DND-41 (cell line): Measurements from ENCODE around the gene SCUBE1.

Source experiments
- ATAC-seq: fragments of 200-7000 bp; cut with Tn5 transposase; 3 replicates; pipeline ENCODE4 v1.9.1; 2021; ENCODE audit warnings: low read depth; ENCODE audit not compliant: insufficient read depth
- DNase-seq: peaks from one replicate; pipeline ENCODE4 v3.0.0-alpha.2; 2020
- H2AFZ ChIP-seq: 2 replicates; pipeline ENCODE4 v1.6.0; 2012; ENCODE audit warnings: low read depth, low read length
- H3K27ac ChIP-seq: 2 replicates; pipeline ENCODE4 v1.5.1; 2012; ENCODE audit warnings: low read length, inconsistent platforms
- H3K27me3 ChIP-seq: fragments of 200-600 bp; sonication (generic); 2 replicates; pipeline ENCODE4 v1.6.0; 2012; ENCODE audit warnings: low read length, mild to moderate bottlenecking, inconsistent platforms; ENCODE audit not compliant: insufficient read depth, poor library complexity
- H3K36me3 ChIP-seq: 2 replicates; pipeline ENCODE4 v1.5.1; 2012; ENCODE audit warnings: low read length, inconsistent platforms; ENCODE audit not compliant: insufficient read depth
- H3K4me1 ChIP-seq: 2 replicates; pipeline ENCODE4 v1.5.1; 2012; ENCODE audit warnings: mild to moderate bottlenecking, low read length; ENCODE audit not compliant: insufficient read depth
- H3K4me2 ChIP-seq: 2 replicates; pipeline ENCODE4 v1.6.0; 2012; ENCODE audit warnings: mild to moderate bottlenecking, moderate library complexity, low read length, inconsistent platforms; ENCODE audit not compliant: insufficient read depth
- H3K4me3 ChIP-seq, 2 experiments: fragments of 200-600 bp in 1 of 2; shearing (Covaris generic) in 1 of 2; 2 replicates each; pipeline ENCODE4 v1.5.1; 2012 to 2016; ENCODE audit warnings: inconsistent platforms in 2 of 2, low read length in 2 of 2, mild to moderate bottlenecking in 2 of 2, low read depth in 1 of 2, moderate library complexity in 1 of 2
- H3K79me2 ChIP-seq: 2 replicates; pipeline ENCODE4 v1.6.0; 2012; ENCODE audit warnings: low read length, inconsistent platforms; ENCODE audit not compliant: insufficient read depth
- H3K9ac ChIP-seq: 2 replicates; pipeline ENCODE4 v1.6.0; 2012; ENCODE audit warnings: low read depth, mild to moderate bottlenecking, inconsistent platforms, low read length, moderate library complexity
- H3K9me3 ChIP-seq: 2 replicates; pipeline ENCODE4 v1.5.1; 2012; ENCODE audit warnings: low read length, moderate library complexity, mild to moderate bottlenecking, inconsistent platforms; ENCODE audit not compliant: insufficient read depth, severe bottlenecking
- H4K20me1 ChIP-seq: 2 replicates; pipeline ENCODE4 v1.6.0; 2012; ENCODE audit warnings: low read length; ENCODE audit not compliant: insufficient read depth
- CTCF ChIP-seq: IDR thresholded peaks from 2 replicates; pipeline ENCODE4 v1.5.1; 2012; ENCODE audit warnings: borderline replicate concordance, low read length, moderate library complexity, mild to moderate bottlenecking; ENCODE audit not compliant: poor library complexity, severe bottlenecking; ENCODE audit errors: extremely low read depth
- EZH2 ChIP-seq: IDR thresholded peaks from 3 replicates; pipeline ENCODE4 v1.6.1; 2012; ENCODE audit warnings: borderline replicate concordance, low read depth, mild to moderate bottlenecking, moderate library complexity, low read length, inconsistent platforms; ENCODE audit not compliant: severe bottlenecking

SCUBE1 gene

GRCh38 chr22:43186272-43187170 is 156.7 kb downstream of the SCUBE1 start, which contains the start of gene TTLL12:
Gene TTLL12 (minus strand): TSS chr22:43187134. CDS start chr22:43187069, 65 bp downstream.
- DNase-seq (peak; percentile 62), ATAC-seq (peak; percentile 44)
- peaks cover 4% of the 10 kb centered on the region for H3K27me3 ChIP-seq
- TF ChIP-seq EZH2: no peak
- peaks cover 30% of the 10 kb centered on the region for H3K4me1 ChIP-seq
- H3K79me2 ChIP-seq: peaks cover 49% of the 10 kb centered on the region
- peak within 1 kb of the TSS; percentile 90 for H3K9ac ChIP-seq
- H2AFZ ChIP-seq: peak within 1 kb of the TSS; percentile 87
- no peaks in the 10 kb centered on the region for H3K9me3 ChIP-seq
- H3K4me3 ChIP-seq: peak within 1 kb of the TSS; percentile 85 to 91
- H3K27ac ChIP-seq: peak within 1 kb of the TSS; percentile 81
- peaks cover 34% of the 10 kb centered on the region; the same call in 1 of the 2 replicates for H4K20me1 ChIP-seq
- H3K4me2 ChIP-seq: peak within 1 kb of the TSS; percentile 90
- peaks cover 29% of the 10 kb centered on the region for H3K36me3 ChIP-seq

DNA sequence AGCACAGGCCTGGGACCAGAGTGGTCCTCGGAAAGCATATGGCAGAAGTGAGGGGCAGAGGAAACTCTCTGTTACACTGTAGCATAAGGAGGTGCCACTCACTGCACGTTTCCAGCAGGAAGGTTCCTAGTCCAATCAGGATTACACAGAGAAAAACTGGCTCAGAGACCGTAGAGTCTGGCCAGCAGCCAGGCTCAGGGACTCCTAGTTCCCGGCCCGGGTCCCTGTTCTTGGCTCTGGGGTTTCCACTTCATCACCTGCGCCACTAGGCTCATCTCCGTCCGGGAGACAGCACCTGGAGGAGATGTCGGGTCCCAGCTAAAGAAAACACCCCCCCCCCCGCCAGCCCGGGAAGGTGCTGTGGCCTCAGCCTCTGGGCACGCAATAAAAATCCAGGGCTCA is 157.3 kb downstream of the SCUBE1 start:
- H3K9ac ChIP-seq: peak overlapping the region; percentile 90
- H2AFZ ChIP-seq: peak overlapping the region; percentile 77
- H3K27me3 ChIP-seq: no peaks in the 10 kb centered on the region
- peak; percentile 33 for DNase-seq
- H3K4me2 ChIP-seq: peak overlapping the region; percentile 90
- peaks cover 30% of the 10 kb centered on the region for H3K4me1 ChIP-seq
- H3K36me3 ChIP-seq: peaks cover 36% of the 10 kb centered on the region
- ATAC-seq: no peak
- TF ChIP-seq CTCF (no peak), EZH2 (no peak)
- peaks cover 39% of the 10 kb centered on the region; the same call in 1 of the 2 replicates for H4K20me1 ChIP-seq
- H3K27ac ChIP-seq: peak overlapping the region; percentile 81
- H3K79me2 ChIP-seq: peaks cover 55% of the 10 kb centered on the region
- H3K9me3 ChIP-seq: no peaks in the 10 kb centered on the region
- peak overlapping the region; percentile 85 to 91; a peak in 3 of 4 replicates for H3K4me3 ChIP-seq

DNA sequence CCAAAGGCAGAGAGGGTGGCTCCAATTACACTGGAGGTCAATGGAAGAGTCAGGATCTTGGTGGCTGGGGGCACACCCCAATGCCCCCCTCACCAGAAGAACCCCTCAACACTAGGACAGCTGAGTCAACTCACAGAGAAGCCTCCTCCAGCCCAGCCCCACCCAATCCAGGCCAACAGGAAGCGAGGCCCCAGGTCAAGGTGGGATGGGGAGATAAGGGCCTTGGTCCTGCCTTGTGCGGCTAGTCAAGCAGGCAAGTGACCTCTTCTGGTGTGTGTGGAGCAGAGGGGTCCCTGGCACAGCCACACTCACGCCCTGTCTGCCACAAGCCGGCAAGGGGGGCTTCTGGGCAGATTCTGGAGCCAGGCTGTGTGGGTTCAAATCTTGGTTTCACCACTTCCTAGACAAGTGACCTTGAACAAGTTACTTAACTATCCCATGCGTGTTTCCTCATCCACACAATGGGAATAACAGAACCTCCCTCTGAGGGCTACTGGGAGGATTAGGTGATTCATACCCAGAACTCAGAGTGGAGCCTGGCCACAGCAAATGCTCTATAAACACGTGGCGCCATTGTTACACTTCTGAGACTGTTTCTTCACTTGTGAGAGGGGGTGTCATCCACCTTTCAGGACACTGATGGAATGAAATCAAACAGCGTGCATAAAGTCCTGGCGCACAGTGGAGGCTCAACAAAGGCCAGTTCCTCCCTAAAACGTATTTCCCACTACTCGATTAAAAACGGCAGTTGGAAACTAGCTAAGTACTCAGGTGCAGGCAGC is 159.5 kb downstream of the SCUBE1 start:
- Histone ChIP-seq H3K79me2 (peaks cover 55% of the 10 kb centered on the region), H4K20me1 (peaks cover 43% of the 10 kb centered on the region), H3K4me2 (no peak overlapping the region), H3K4me1 (peaks cover 30% of the 10 kb centered on the region), H2AFZ (no peak overlapping the region), H3K4me3 (no peak overlapping the region), H3K27me3 (no peaks in the 10 kb centered on the region), H3K36me3 (peaks cover 57% of the 10 kb centered on the region), H3K9me3 (no peaks in the 10 kb centered on the region), H3K27ac (no peak overlapping the region), H3K9ac (no peak overlapping the region)
- no peak for DNase-seq
- ATAC-seq: no peak
- TF ChIP-seq EZH2: no peak
- no peak for TF ChIP-seq CTCF

DNA sequence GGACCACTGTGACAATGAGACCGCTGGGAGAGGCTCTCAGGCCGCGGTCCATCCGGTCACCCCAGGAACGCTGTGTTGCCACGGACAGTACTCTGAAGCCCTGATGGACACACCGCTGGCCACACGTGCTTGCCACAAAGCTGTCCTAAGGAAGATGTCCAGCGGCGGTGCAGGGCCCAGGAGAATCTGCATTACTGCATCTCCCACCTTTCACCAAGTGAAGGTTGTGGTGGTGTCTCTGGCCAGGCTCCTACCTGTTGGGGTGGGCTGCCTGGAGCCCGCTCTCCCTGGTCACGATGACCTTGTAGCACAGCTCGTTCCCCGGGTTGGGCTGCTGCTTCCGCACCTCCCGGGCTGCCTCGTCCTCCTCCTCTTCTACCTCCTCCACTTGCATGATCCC is 160.4 kb downstream of the SCUBE1 start:
- TF ChIP-seq EZH2 (no peak), CTCF (no peak)
- Histone ChIP-seq H3K79me2 (peaks cover 55% of the 10 kb centered on the region), H3K27me3 (no peaks in the 10 kb centered on the region), H3K36me3 (peaks cover 63% of the 10 kb centered on the region), H3K4me2 (no peak overlapping the region), H2AFZ (no peak overlapping the region), H3K27ac (no peak overlapping the region), H3K4me1 (peaks cover 22% of the 10 kb centered on the region), H4K20me1 (peaks cover 43% of the 10 kb centered on the region), H3K9ac (no peak overlapping the region), H3K4me3 (no peak overlapping the region), H3K9me3 (no peaks in the 10 kb centered on the region)
- DNase-seq: no peak
- ATAC-seq: no peak
